Astrocyte (in vitro differentiated cells and primary cell): ENCODE measurements around the gene FAAP100.

Experiments
- EZH2 ChIP-seq: IDR thresholded peaks from 2 replicates; pipeline ENCODE4 v1.6.1; 2012; ENCODE audit warnings: mild to moderate bottlenecking, low read length, inconsistent platforms; ENCODE audit not compliant: insufficient read depth
- TF ChIP-seq, protein P1 (sequence below): IDR thresholded peaks from 2 replicates; pipeline ENCODE4 v1.5.1; 2011; ENCODE audit warnings: low read depth, mild to moderate bottlenecking, inconsistent platforms, low read length, moderate library complexity; ENCODE audit not compliant: insufficient read depth

DNA sequence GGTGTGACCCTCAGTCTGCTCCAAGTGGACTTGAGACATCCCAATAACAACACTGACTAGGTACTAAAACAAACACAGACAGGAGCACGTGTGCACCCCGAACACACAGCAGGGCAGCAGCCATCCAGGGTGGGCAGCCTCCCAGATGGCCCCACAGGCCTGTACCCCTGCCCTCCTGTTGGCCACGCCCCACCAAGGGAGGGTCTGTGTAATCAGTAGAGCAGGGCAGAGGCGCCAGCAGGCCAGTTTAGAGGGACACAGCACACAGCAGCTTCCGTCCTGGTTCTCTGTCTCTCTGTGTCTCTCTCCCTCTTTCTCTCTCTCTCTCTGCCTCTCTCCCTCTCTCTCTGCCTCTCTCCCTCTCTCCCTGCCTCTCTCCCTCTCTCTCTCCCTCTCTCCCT lies 61.0 kb downstream of the FAAP100 start:
- TF ChIP-seq, protein P1, sequence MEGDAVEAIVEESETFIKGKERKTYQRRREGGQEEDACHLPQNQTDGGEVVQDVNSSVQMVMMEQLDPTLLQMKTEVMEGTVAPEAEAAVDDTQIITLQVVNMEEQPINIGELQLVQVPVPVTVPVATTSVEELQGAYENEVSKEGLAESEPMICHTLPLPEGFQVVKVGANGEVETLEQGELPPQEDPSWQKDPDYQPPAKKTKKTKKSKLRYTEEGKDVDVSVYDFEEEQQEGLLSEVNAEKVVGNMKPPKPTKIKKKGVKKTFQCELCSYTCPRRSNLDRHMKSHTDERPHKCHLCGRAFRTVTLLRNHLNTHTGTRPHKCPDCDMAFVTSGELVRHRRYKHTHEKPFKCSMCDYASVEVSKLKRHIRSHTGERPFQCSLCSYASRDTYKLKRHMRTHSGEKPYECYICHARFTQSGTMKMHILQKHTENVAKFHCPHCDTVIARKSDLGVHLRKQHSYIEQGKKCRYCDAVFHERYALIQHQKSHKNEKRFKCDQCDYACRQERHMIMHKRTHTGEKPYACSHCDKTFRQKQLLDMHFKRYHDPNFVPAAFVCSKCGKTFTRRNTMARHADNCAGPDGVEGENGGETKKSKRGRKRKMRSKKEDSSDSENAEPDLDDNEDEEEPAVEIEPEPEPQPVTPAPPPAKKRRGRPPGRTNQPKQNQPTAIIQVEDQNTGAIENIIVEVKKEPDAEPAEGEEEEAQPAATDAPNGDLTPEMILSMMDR: no peak
- TF ChIP-seq EZH2: no peak
